GM18909 (cell line): ENCODE results near the gene ZGLP1.

Source experiments
- ATAC-seq: cut with Tn5 transposase; IDR thresholded peaks from one replicate; pipeline ENCODE4 v1.9.1; 2021; ENCODE audit warnings: mild to moderate bottlenecking; ENCODE audit not compliant: unreplicated experiment, poor library complexity

The ZGLP1 gene

DNA sequence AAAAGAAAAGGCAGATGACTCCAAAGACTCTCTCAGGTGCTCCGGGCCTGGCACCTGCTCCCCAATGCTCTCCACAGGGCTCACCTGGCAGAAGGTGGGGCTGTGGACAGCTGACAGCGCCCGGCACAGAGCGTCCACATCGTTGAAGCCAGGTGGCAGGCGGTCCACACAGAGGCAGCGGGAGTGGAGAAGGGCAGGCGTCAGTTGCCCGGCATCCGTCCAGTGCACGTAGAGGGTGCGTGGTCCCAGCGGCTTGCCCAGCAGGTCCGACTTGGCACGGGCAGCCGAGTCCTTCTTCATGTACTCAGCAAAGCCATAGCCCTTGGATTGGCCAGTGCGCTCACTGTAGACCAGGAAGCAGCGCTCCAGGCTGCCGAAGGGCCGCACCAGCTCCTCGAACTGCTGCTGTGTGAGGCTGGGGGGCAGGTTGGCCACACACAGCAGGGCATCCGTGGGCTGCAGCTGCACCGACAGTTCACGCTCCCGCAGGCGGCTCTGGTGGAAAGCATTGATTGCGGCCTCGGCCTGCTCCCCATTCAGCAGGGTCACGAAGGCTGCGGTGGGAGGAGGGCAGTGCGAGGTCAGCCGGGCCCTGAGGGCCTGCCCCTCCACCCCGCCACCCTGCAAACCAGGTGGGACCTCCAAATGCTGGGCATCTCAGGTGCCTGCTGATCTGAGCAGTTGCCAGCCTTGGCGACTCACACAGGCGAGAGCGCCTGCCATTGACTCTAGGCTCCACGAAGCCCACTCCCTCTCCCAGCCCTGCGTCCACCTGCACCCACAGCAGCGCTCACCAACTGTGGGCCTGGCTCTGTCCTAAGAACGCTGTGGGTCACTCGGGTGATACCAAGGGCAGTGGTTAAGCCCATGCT is 19.2 kb upstream of the ZGLP1 start:
- no peak for ATAC-seq

DNA sequence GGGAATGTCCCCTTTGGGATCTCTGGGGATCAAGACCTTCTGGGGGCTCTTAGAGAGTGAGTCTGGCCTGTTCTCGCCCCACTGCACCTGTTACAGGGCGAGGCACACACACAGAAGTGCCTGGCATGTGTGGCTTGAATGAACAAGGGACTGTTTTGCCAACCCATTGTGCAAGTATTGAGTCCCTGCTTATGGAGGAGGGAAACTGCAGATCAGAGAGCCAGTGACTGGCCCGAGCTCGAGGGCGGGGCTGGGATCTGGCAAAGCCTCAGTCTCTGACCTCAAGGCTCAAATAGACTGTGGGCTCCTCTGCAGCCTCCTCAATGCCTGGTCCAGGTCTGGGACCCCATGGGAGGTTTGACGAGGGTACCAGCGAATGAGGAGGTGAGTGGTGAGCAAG is 18.2 kb upstream of the ZGLP1 start:
- no peak for ATAC-seq

DNA sequence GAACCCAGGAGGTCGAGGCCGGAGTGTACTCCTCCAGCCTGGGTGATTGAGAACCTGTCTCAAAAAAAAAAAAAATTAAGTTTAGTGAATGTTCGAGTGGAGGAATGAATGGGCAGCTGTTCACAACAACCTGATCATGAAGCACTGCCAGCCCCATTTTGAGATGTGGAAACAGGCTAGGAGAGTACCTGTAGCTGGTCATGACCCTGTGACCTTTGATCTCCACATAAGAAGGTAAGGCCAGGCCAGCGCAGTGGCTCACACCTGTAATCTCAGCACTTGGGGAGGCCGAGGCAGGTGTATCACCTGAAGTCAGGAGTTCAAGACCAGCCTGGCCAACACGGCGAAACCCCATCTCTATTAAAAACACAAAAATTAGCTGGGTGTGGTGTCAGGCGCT is 16.1 kb upstream of the ZGLP1 start:
- ATAC-seq = no peak

DNA sequence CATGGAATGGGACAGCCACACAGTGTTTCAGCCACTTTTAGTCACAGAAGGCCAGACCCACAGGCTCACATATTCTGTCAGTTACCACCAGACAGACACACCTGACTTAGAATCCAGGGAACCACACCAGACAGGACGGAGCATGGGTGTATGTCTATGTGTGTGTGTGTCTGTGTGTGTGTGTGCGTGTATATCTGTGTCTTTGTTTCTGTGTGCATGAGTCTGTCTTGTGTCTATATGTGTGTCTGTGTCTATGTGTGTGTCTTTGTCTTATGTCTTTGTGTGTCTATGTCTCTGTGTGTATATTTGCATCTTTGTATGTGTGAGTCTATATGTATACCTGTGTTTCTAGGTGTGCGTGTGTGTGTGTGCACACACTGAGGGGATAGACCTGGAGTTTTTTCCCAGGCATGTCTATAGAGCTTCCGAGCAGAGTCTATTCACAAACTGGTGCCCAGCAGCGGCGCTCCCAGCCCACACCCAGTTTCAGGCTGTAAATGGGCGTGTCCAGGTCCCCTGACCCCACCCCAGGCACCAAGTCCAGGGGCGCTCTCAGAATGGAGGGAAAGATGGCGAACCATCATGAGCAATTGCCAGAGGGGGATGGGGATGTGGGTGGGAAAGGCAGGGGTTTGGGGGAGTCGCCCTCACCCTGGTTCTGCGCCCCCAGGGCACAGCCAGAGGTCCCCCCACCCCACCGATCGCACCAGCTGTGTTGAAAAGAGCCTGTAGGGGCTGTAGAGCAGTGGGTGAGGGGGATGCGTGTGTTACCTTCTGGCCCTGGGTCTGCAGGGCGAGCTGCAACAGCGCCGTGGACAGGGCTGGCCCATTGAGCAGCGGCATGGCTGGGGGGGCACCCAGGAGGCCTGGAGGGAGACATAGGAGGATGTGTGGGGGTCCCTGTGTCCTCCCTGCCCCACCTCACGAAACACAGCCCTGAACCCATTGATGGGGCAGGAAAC is 12.5 kb upstream of the ZGLP1 start:
- ATAC-seq = no peak

DNA sequence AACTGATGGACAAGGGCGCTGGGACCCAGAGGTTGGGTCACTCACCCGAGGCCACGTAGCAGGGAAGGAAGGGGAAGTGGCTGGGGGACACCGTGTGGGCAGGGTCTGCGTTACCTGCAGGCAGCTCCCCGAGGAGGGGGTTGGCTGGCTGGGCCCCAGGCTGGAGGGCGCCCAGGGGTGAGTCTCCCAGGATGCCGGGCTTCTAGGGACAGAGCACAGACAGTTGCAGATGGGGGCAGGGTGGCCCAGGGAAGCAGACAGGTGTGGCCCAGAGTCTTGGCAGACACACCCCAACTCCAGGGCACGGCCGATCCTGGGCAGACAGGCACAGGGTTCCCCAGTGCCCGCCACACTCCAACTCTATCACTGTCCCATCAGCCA is 11.8 kb upstream of the ZGLP1 start:
- ATAC-seq = no peak

DNA sequence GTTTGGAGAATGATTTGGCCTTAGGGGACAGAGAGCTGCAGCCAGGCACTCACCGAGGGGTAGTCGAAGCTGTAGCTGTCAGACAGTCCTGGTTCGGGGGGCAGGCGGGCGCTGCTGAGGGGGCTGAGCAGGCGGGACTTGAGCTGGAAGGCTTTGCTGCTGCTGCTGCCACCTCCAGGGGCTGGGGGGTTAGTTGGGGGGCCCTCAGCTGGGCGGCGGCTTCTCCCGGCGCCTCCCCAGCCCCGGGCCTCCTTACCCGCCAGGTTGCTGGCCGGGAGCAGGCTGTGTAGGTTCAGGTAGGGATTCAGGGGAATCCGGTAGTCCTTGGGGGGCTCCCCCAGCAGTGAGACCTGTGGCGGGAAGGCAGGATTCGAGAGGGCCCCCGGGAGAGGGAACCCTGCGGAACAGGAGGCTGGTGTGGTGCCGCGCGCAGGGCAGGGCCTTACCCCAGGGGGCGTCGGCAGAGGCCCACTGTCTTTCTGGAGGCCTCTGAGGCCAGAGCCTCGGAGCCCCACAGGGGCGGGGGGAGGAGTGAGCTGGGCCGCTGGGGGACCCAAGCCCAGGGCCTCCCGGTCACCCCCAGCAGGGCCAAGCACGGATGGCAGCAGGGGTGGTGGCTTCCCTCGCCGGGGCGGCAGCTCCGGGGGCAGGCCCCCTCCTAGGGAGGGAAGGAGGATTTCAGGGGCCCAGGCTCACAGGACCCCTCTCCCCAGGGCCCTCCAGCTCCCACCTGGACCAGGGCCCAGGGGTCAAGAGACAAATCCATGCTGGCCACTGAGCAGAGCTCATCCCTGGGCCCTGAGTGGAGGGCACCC is 11.2 kb upstream of the ZGLP1 start:
- no peak for ATAC-seq

DNA sequence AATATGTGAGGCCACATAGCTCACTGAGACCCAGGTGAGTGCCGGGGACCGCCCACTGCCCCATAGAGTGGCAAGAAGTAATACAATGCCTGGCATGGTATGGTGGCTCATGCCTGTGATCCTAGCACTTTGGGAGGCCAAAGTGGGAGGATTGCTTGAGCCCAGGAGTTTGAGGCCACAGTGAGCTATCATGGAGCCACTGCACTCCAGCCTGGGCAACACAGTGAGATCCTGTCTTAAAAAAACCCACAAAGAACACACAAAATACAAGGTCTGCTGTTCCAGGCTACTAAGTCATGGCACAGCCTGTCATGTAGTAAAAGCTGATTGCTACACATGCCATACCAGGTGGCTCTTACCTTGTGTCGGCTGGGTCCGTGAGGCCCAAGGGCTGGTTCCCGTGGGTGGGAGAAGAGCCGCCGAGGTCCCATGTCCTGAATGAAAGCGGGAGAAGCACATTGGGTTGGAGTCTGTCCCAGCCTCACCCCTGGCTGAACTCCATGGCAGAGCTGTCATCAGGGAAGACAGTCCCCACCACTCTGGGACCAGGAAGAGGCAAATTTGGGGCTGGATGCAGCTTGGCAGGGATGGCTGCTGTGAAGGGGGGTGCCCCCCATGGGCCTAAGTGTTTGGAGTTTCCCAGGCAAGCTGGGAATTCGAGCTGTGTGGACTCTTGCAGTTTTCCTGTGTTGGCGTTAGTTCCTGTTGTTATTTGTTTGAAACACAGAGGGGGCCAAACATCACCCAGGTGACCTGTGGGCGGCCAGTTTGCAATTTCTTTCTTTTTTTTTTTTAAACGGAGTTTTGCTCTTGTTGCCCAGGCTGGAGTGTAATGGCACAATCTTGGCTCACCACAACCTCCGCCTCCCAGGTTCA is 9.4 kb upstream of the ZGLP1 start:
- no peak for ATAC-seq

DNA sequence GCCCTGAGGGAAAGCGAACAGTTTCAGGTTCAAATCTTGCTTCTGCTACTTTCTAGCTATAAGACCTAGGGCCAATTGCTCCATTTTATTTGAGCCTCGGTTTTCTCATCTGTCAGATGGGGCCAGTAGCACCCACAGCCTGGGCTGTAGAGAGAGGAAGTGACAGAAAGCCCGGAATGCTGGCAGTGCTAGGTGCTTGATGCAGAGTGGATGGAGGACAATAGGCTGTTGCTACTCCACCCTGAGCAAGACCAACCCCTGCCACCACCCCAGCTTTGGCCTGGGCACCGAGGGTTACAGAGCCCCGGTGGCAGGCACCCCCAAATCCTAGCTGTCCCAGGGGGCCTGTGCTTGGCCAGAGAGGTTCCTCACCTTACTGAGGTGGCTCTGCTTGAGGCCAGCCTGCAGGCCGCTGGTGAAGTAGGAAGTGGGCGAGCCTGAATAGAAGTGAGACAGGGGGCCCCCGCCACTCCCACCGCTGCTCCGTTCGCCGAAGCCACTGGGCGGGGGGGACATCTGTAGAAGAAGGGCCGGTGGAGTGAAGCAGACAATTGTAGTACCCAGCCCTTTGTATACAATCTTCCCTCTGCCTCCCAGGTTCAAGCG is 8.3 kb upstream of the ZGLP1 start:
- no peak for ATAC-seq

DNA sequence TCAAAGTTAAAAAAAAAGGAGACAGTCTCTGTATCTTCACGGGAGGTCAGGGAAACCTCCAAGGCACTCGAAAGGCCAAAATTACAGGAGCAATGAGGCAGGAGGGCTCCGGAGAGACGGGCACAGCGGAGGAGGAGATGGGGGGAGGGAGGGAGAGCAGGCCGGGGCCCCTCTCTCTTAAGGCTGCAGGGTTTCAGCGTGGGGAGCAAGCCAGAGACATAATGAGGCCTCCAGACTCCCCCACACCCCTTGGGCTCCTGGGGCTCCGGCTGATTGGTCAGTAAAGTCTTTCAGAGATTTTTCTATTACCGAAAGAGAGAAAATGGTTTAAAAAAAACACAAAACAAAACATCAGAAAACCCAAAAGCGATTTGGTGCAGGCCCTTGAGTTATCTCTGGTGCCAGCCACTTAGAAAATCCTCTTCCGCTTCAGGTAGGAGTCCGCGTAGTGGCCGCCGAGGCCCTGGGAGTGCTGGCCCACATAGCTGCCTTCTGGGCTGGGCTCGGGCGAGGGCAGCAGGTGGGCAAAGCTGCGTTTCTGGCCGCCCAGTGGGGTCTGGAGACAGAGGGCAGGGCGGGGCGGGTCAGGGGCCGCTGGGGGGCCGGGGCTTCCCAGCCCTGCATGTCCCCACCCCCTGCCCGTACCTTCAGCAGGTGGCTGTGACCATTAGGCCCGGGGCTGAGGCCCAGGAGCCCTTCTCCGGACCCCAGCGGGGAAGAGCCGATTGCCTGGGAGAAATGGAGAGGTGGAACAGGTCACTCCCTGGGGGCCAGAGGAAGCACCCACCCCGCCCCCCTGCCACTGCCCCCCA is 7.6 kb upstream of the ZGLP1 start:
- ATAC-seq = no peak

DNA sequence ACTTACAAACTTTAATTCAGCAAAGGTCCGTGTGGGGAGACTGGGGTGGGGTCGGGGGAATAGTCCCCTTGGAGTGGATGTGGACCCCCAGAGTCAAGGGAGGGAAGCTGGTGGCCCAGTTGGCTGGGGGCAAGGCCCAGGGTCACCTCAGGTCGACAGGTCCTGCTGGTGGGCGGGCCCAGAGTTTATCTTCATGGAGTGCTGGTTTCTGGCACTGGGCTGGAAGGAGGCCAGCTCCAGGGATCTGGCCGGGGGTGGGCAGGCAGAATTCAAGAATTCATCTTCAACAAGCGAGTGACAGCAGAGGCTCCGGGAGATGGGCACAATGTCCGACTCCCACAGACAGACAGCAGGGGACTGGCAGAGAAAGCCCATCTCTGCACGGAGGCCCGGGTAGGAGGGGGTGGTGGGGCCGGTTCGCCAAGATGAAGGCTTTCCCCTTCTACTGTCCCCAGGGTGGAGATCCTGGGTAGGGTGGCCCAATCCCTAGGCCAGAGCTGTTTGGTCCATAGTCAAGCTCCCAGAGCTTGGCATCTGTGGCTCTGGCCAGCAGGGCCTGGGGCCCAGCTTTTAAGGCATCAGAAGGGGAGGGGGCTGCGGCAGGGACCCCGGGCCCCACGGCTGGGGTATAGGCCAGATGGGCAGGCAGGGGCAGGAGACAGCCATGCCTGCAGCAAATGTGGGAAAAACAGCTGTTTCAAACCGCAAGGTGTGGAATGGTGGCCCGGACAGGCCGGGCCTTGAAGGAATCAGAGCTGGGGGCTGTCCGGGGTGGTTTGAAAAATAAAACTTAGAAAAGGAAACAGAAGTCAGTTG is 6.8 kb upstream of the ZGLP1 start:
- ATAC-seq = no peak

DNA sequence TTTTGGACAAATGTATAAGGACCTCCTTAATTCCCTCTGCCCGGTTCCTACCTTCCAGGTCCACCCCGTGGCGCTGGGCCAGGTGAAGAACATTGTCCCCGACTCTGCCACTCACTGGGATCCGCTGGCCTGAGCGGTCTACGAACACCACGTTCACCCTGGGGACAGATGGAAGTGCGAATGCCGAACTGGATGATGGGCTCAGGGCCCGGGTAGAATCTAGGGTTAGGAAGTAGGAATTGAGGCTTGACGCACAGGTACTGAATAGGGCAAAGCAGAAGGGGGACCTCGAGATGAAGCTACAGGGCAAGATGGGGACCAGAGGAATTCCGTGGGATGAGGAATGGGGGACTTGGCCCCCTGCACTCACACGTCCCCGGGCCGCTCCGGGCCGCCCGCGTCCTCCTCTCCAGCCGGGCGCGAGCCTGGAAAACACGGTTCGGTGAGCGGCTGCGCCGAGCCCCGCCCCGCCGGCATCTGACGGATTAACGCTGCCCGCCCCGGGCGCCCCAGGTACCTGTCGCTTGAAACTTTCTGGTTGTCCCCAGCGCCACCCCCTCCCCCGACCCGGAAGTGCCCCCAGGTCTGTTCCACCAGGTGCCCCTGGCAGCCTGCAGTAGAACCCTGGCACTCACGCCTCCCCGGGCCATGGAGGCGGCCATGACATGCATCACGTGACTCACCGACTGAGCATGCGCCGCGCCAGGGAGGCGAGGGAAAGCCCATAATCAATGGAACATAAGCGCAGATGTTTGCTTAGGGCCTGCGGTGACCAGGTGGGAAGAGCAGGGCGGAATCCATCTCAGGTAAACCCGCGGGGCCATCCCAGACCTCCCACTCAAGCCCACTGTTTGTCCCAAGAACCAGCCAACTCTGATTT is 6.0 kb upstream of the ZGLP1 start, which contains the start of gene FDX2:
Gene FDX2, minus strand, starts transcription at position 681 of the 880 bp plus-strand sequence. Its CDS starts 19 bp downstream, at position 662.
- peak; percentile 68 for ATAC-seq

DNA sequence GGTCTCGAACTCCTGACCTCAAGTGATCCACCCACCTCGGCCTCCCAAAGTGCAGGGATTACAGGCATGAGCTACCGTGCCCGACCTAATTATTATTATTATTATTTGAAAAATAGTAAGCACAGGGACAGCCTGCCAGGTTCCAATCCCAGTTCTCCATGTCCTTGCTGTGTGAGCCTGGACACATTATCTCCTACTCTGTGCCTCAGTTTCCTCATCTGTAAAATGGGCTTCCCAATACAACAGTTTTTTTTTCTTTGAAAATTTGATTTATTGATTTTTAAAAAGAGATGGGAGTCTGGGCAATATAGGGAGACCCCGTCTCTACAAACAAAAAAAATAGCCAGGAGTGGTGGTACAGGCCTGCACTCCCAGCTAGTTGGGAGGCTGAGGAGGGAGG is 3.3 kb downstream of the ZGLP1 start:
- ATAC-seq = no peak

DNA sequence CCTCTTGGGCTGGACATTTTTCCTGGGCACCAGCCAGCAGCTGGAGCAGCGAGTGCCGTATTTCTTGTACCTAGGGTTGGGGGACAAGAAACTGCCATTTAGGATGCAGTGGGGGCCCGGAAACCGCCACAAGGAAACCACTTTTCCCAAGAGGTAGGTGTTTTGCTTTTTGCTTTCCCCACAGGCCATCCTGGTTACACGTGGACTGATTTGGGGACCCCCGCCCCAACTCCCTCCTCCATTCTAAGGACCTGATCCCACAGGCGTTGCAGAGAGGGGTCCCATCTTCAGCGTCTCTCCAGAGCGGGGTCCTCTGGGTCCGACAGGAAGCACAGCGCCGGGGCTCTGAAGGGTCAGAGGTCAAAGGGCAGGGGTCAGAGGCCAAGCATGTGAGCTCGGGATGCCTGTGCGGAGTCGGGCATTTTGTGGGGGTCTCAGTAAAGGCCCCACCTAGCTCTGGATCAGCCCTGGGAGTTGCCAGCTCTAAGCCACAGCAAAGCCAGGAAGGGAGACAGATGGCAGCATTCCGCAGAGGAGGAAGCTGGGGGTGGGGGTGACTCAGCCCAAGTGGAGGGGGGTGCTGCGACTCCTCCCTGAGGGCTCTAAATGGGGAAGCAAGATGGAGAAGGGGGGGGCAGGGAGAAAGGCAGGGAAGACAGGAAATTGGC is 4.3 kb downstream of the ZGLP1 start:
- no peak for ATAC-seq

DNA sequence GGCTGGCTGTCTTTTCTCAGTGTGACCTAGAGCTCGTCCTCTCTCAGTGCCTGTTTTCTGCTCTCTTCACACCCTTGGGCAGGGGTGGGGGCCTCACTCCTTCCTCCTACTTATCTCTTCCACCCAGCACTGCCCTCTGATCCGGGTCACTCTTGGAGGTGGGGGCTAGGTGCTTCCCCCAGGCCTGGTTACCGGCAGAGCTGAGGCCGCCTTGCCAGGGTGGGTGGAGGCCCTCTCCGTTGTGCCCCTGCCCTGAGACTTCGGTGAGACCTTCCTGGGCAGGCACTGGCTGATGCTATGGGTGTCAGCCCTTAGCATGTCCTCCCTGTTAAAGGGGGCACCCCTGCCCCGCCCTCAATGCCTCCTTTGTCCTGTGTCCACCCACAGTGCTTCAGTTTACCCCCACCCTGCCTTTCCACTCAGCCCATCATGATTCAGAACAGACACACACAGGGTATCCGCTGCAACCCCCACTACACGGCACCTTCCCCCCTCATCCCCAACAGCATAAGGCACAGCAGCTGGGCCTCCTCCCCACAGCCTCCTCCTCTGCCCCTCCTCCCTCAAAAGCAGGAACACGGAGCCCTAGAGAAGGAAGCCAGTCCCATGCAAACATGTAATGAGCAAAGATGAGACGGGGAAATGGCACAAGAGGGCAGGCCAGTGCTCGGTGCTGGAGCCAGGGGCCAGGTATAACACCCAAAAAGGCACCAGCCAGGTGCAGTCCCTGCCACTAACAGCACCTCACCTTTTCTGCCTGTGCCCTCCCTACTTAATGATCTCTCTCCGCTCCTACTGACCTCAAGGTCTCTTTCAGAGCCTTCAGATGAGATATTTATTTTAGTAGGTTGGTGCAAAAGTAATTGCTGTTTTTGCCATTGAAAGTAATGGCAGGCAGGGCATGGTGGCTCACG is 9.8 kb downstream of the ZGLP1 start:
- ATAC-seq = no peak
